Endothelial cell of umbilical vein (primary cell): ENCODE data around the gene TBX21.

Experiments
- MYC ChIP-seq: IDR thresholded peaks from one replicate; pipeline ENCODE4 v1.6.1; 2011; ENCODE audit warnings: mild to moderate bottlenecking, low read depth, low read length
- TF ChIP-seq, protein P1 (sequence below), 2 donors: IDR thresholded peaks; 1 replicate in 1 of 2; 2 replicates in 1 of 2; pipeline ENCODE4 v1.5.1; 2011; ENCODE audit warnings: low read length in 2 of 2, mild to moderate bottlenecking in 2 of 2, moderate library complexity in 2 of 2, control low read depth in 1 of 2, inconsistent platforms in 1 of 2, low read depth in 1 of 2; ENCODE audit not compliant: insufficient read depth in 1 of 2; ENCODE audit errors: extremely low read depth in 1 of 2

DNA sequence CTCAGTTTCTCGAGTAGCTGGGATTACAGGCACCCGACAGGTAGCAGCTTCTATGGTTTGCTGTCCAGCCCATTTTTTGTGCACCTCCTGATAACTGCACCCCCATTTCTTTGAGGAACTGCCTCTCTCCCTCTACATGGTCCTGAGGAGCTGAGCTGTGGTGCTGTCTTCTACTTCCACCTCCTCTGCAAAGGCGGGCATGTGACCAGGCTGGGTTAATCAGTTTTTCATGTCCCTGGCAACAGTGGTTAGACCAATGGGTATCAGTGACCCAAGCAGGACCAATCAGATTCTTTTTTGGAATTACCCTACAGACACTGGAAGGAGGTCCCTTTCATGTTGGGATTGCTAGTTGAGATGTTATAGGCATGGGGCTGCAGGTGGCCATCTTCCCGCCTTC, 41.3 kb downstream of the TBX21 start:
- TF ChIP-seq, protein P1, sequence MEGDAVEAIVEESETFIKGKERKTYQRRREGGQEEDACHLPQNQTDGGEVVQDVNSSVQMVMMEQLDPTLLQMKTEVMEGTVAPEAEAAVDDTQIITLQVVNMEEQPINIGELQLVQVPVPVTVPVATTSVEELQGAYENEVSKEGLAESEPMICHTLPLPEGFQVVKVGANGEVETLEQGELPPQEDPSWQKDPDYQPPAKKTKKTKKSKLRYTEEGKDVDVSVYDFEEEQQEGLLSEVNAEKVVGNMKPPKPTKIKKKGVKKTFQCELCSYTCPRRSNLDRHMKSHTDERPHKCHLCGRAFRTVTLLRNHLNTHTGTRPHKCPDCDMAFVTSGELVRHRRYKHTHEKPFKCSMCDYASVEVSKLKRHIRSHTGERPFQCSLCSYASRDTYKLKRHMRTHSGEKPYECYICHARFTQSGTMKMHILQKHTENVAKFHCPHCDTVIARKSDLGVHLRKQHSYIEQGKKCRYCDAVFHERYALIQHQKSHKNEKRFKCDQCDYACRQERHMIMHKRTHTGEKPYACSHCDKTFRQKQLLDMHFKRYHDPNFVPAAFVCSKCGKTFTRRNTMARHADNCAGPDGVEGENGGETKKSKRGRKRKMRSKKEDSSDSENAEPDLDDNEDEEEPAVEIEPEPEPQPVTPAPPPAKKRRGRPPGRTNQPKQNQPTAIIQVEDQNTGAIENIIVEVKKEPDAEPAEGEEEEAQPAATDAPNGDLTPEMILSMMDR (IDR thresholded peaks at IDR 0.05; ENCODE audit: extremely low read depth in 1 of 2, insufficient read depth in 1 of 2, low read depth in 1 of 2, low read length in 2 of 2), result no peak
- TF ChIP-seq MYC, result no peak
